Caki2 (cell line): ENCODE results near the gene ATF5. TPM values are rescaled to one million over a fixed set of nuclear protein-coding genes. Genes with fewer than 3 reads are reported as not detected.
"Not testable (repeated sequence)": the region's sequence is repeated elsewhere in the genome, so short reads cannot be mapped to it uniquely, and the experiment has no call there.

Source experiments
- DNase-seq: peaks from one replicate; pipeline ENCODE4 v3.0.0-alpha.2; 2015; ENCODE audit warnings: low read depth
- in situ Hi-C: cut with HindIII; loops from 2 replicates; pipeline ENCODE4 v1.10.0; 2016; ENCODE audit warnings: low sequenced_read_pairs, low pct_unique_long_range_greater_than_20kb, mixed read lengths
- total RNA-seq: library from RNA; depleted of rRNA; stranded (reverse); fragments of >200 nt; shearing (Covaris generic); gene quantifications from 2 replicates; pipeline ENCODE4 v1.2.3, GENCODE V29; 2014; ENCODE audit warnings: low replicate concordance

ATF5 gene
- total RNA-seq, 1 experiment from 2014 or later = 9.6 TPM

DNA sequence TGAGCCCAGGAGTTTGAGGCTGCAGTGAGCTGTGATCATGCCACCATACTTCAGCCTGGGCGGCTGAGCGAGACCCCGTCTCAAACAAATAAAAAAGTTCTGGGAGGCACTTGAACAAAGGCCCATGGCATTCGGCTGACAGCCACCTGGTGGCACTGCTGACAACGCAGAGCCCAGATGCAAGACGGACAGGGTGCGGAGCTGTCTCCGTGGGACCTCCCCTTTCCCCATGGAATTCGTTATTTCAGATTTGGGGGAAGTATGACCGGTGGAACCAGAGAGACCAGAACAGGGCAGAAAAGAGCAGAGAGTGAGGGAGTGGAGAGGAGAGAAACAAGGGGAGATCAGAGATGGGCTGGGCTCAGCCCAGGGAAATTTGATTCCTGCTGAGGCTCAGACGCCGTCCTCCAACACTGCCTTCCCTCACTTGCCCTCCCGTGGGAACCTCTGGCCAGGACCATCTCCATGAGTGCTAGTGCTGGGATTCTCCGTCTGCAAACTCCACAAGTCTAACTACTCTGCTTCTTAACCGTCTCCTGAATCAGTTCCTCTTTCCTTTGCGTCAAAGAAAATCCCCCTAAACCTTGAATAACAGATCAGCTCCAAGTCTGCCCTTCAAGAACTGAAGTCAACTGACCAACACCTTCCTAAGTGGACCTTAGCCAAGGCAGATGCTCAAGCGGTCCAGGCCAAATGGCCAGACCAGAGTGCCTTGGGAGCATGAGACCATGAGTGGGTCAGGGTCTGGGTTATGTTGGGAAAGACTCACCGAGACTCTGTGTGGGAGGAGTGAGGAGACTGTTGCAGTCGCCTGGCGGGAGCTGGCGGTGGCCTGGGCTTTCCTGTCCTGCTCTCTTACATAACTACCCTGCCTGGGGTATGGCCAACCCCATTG, 11.9 kb upstream of the ATF5 start:
- in situ Hi-C loops = no loop called here

DNA sequence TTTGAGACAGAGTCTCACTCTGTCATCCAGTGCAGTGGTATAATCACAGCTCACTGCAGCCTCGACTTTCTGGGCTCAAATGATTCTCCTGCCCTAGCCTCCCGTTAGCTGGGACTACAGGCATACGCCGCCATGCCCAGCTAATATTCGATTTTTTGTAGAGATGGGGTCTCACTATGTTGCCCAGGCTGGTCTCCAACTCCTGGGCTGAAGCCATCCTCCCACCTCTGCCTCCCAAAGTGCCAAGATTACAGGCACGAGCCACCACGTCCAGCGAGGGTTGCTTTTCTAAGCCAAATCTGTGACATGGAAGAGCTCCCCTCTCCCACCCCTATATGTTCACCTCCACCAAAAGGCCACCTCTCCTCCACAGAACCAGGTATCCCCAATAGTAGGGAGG, 10.9 kb upstream of the ATF5 start:
- DNase-seq = no peak
- in situ Hi-C loops = no loop called here

More for the DNA sequence above, 11.9 kb upstream of the ATF5 start:
- DNase-seq = no peak

DNA sequence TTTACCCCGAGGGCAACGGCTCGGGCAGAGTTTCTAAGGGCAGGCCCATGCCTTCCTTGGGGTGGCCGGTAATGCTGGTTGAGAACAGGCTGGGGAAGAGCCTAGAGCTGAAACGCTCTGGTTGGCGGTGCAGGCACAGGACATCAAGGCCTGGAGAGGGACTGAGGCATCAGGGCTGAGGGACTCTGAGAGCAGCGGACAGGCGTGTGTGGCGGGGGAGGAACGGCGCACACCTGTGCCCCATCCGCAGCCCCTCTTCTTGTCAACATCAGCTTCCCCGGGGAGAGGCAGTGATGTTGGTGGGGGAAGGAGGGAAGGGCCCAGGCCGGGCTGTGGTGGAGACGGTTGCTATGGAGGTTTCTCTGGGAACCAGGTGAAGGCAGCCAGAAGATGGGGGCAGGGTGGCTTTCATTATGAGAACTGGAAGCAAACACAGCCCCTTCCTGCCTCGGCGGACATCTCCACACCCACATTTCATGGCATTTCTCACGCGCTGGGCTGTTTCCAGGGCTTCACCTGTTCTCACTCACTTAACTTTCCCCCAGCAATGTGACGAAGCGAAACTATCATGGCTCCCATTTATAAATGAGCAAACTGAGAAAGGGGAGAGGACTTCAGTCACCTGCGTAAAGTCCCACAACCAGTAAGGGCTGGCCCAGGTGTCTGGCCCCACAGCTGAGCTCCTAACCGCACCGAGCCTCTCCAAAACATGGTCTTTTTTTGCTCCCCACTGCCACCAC, 8.2 kb upstream of the ATF5 start:
- in situ Hi-C loops = no loop called here
- DNase-seq = no peak

DNA sequence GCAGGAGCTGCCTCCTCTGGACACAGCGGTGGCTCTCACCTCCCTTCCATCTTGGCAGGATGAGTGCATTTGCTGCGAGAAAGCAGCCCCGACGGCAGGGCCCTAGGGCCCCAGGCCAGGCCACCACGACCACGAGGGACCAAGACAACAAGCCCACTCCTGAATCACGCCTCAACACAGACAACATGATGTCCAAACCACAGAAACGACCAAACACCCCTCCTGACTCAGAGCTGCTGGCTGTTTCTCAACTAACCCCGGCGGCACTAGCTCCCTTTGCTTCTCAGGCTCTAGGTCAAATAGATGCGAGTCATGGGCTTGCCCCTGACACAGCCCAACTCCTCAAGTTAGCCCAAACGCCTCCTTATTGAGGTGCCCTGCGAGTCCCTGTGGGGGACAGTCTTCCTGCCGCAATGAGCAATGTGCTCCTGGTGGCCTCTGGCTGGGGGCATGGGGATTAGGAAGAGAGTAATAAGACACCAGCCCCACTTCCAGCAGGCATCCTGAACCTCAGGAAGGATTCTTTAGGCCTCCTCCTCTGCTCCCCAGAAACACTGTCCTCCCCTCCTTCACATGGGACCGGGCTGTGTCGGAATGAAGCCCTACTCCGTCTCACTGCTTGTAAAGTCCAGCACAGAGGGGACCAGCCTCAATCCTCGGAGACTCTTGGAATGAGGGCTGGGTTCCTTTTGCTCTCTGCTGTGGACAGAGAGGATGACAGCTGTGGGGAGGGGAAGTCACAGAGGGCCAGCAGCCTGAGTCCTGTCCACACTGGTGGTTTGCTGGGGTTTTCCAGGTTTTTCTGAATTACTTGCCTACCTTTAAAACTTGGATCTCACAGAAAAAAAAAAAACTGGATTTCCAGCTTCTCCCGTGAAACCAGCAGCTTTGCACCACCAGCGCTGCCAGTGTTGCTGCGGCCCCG, 6.9 kb upstream of the ATF5 start:
- no peak for DNase-seq
- in situ Hi-C loops = no loop called here

DNA sequence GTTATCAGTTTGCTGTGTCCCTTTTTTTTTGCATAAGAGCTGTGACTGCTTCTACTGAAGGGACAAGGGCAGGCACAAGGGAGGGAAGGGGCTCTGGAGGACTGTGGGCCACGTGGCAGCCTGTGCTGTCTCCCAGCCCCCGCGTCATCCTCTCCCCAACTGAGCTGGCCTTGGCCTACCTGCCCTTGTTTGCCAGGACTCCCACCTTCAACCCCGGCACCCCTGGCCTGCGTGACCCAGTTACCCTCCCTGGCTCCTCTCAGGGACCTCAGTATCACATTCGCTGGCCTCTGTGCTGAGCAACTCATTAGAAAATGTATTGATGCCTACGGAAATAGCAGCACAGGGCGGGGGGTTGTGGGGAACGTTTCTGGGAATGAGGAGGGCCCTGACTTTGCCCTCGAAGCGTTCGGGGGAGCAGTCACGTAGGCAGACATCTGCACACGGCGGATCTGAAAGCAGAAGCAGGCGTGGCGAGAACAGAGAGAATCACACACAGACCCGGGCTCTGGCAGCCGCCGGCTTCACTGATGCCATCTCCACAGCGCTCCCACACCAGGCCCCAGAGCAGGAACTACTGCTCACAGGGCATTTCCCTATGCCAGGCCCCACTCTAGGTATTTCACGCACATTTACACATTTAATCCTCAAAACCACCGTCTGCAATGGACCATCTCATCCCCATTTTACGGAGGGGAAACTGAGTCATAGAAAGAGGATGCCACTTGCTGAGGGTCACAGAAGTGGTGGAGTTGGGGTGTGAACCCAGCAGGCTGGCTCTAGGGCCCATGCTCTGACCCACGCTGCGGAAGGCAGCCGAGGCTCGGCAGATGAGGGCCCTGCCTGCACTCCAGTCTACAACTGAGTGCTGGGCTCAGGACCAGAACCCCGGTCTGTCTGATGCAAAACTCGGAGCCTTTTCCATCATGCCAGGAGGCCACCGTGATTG, 5.7 kb upstream of the ATF5 start:
- in situ Hi-C loops = no loop called here
- no peak for DNase-seq

DNA sequence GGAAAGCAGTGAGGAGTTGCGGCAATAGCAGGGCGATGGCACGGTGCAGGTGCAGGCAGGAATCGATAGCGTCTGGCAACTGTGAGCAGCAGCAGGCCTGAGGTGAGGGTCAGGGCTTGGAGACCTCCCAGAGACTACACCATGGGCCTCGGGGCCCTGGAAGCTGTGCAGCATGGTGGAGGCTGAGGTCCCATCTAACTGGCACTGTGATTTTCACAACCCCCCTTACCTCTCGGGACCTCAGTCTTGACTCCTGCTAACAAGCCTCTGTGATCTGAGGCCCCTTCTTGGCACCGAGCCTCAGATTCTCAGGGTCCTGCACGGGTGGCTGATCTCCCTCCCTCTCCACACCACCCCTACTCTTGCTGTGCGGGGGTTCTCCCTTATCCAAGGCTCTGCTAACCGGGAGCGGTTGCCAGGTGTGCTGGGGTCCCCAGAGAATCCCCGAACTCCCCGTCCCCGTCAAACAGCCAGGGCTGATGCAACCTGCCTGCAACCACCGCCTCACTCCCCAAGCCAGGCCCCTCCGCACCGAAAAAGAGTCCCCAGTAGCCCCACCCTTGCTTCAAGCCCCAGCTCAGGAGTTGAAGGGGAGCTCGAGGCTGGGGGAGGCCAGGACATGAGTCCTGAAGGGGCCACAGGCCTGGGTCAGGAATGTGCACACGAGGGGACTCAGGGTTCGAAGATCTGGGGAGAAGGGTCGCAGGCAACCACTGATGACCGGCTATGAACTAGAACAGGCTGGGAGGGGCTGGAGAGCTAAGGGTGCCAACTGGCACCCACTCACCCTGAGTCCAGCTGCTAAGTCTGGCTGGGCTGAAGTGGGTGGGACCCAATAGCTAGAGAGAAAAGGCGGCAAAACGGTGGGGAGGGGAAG, 4.8 kb upstream of the ATF5 start:
- in situ Hi-C loops = no loop called here

DNA sequence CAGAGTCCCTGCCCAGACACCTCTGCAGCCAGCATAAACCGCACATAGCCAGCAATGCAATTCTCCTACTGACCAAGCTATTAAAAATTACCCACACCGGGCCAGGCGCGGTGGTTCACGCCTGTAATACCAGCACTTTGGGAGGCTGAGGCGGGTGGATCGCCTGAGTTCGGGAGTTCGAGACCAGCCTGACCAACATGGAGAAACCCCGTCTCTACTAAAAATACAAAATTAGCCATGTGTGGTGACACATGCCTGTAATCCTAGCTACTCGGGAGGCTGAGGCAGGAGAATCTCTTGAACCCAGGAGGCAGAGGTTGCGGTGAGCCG, 4.2 kb upstream of the ATF5 start:
- in situ Hi-C loops, DNase-seq: not testable (repeated sequence)

More for the DNA sequence above, 4.8 kb upstream of the ATF5 start:
- DNase-seq = no peak

DNA sequence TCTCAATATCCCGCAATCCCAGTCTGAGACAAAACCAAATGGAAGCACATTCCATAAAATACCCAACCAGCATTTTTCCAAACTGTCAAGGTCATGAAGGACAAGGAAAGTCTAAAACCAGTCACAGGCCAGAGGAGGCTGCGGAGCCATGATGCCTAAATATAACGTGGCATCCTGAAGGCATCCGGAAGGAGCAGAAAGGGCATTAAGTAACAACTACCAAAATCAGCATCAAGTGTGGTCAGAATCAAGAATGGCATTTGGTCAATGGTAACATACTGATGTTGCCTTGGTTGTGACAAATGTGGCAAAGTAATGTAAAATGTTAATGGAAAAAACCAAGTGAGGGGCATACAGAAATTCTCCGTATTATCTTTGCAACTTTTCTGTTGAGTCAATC, 3.5 kb upstream of the ATF5 start:
- in situ Hi-C loops = no loop called here
- no peak for DNase-seq

DNA sequence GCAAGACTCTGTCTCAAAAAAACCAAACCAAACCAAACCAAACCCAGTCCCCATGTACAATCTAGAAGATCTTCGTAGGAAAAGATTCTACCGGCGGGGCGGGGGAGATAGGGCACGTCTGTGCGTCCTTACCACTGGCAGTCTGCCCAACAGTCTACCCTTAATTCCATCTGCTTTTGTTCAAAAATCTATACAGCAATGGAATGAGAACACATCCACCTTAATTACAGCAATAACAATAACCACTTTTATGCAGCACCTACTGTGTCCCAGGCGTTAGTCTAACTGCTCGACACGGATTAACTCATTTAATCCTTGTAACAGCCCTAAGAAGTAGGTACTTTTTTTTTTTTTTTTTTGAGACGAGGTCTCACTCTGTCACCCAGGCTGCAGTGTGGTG, 2.5 kb upstream of the ATF5 start:
- in situ Hi-C loops = no loop called here
- DNase-seq = no peak

DNA sequence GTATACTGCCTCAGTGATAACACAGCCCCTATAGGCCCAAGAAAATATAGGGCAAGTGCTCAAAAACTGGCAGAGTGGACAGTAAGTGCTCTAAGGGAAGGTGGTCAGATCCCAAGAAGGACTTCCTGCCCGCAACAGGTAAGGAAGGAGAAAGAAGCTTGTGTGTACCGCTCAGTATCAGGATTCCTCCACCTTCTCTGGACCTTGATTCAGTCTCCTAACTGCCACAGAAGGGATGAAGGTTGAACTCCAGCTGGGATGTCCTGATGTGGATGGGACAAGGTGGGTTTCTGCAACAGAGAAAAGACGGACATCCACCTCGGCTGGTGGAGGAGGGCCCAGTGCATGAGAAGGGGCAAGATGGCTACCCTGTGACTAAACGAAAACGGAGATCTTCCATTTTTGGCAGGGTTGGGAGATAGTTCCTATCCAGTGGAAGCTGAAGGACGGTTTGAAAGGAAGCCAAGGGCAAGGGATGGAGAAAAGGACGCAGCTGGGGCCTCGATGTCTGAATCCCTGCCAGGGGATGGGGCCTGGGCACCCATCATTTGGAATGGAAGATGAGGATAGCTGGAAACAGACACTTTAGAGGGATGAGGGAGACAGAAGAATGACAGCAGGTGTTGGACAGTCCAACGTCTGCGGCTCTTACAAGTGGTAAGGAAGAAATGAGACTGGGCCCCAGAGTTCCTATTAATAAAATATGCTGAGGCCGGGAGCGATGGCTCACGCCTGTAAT, 1.3 kb upstream of the ATF5 start:
- DNase-seq = no peak
- in situ Hi-C loops = no loop called here

DNA sequence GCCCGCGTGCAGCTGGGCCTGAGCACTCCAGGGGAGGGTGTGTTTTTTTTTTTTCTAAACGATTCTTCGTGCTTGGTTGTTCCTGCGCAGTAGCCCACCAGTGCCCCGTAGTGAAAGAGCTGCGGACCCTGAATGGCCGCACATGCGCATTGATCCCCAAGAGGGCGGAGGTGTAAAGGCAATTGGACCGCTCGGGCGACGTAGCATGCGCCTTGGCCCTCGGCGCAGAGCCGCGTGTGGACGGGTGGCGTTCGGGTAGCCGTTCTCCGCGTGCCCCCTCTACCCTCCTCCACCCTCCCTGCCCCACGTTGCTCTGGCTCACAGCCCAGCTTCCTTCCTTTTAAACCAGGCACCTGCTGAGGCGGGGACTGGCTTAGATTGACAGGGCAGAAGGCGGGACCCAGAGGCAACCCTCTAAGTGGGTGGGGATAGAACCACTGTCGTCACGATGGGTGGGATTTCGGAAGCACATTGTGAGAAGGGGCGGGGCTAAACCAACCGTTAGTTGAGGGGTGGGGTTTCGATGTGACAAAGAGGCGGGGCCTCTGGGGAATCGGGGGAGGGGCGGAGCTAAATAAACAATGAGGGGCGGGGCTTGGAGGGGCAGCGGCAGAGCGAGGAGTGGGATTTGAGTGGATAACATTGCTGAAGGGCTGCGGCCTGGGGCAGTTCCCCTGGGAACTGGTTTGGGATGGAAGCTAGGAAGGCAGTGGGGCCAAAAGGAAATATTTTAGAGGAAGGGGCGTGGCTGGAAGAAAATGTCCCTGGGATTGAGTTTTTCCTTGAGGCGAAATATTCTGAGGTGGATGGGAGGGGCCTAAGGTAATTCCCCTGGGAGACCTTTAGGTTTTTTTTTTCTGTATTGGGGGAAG, 842 bp downstream of the ATF5 start:
- DNase-seq = peak; percentile 99
- in situ Hi-C loops = no loop called here

DNA sequence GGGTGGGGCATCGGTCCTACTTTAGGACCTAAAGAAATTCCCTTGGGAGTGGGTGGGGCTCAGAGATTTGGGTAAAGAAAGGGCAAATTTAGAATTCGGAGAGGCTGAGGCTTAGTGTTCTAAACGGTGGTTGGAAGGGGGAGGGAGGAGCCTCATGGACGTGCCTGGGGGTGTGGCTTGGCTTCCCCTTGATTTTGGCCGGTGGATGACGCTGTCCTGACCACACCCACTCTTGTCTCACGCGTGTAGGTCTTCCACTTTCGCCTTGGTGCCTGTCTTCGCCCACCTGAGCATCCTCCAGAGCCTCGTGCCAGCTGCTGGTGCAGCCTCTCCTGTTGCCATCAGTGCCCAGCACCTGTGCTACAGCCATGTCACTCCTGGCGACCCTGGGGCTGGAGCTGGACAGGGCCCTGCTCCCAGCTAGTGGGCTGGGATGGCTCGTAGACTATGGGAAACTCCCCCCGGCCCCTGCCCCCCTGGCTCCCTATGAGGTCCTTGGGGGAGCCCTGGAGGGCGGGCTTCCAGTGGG, 1.5 kb downstream of the ATF5 start:
- DNase-seq = no peak
- in situ Hi-C loops = no loop called here

DNA sequence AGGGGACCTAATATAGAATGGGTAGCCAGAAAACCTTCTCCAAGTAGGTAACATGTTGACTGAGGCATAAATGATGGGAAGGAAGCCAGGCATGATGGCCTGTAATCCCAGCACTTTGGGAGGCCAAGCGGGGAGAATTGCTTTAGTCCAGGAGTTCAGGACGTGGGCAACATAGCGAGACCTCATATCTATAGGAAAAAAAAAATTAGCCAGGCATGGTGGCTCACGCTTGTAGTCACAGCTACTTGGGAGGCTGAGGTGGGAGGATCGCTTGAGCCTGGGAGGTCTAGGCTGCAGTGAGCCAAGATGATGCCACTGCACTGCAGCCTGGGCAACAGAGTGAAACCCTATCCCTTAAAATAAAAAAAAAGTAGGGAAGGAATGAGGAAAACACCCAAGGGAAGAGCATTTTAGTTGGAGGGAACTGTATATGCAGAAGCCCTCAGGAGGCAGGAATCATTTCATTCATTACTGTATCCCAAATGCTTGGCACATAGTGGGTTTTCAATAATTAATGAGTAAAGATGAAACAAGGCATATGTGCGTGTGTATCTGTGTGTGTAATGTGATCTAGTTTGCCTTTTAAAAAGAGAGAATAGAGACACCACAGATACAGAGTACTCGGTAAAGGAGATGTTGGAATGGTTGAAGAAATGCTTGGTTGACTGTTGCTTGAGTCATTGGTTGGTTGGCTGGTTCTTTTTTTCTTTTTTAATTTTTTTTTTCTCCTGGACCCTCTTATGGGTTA, 2.5 kb downstream of the ATF5 start:
- DNase-seq = no peak
- in situ Hi-C loops = no loop called here

DNA sequence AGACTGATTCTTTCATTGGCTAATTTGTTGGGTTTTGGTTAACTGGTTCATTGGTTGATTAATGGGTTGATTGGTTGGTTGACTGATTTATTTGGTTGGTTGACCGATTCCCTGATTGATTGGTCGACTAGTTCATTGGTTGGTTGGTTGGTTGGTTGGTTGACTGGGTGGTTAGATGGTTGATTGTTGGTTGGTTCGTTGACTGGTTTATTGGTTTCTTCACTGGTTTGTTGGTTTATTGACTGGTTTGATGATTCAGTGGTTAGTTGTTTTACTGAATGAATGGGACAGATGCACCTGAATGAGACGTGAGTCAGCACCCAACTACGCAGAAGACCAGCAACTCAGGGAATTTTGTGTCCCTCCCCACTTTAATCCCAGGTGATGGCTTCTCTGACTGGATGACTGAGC, 3.0 kb downstream of the ATF5 start:
- peak; percentile 96 for DNase-seq
- in situ Hi-C loops = no loop called here
